Measurements from ENCODE around the gene ZNF525. TPM values are rescaled to one million over a fixed set of nuclear protein-coding genes. Genes with fewer than 3 reads are reported as not detected.

Gene ZNF525
- total and polyA plus RNA-seq, 9 of the 15 experiments (the other 6 are each of a cell fraction or from before 2014, with no cell fraction given): 1.5 to 12.0 (median 6.7) TPM

- TF ChIP-seq E2F8 (IDR thresholded peaks at IDR 0.05; ENCODE audit: low read depth, partially characterized antibody): no peak
- TF ChIP-seq PML (IDR thresholded peaks at IDR 0.05; ENCODE audit: low read length): peak; percentile 55; the same call in 1 of the 2 replicates
- no peak for TF ChIP-seq BCL6 (CRISPR knock-in tag; IDR thresholded peaks at IDR 0.05)
- TF ChIP-seq ZNF354B (CRISPR knock-in tag; IDR thresholded peaks at IDR 0.05): no peak
- peak in 1 of 2 experiments; percentile 40; a peak in 1 of 4 replicates for TF ChIP-seq SIN3A (IDR thresholded peaks at IDR 0.05; ENCODE audit: borderline replicate concordance in 2 of 2, control insufficient read depth in 1 of 2, low read depth in 2 of 2, low read length in 2 of 2)
- TF ChIP-seq RBFOX2 (IDR thresholded peaks at IDR 0.05; ENCODE audit: low read depth, low read length): peak; percentile 84
- TF ChIP-seq MBD1 (CRISPR knock-in tag; IDR thresholded peaks at IDR 0.05): no peak
- TF ChIP-seq MGA (IDR thresholded peaks at IDR 0.05): peak; percentile 4; the same call in 1 of the 2 replicates
- peak in 1 of 2 experiments; percentile 40; a peak in 2 of 4 replicates for TF ChIP-seq MAZ (CRISPR knock-in tag; conservative IDR thresholded peaks at IDR 0.05 in 1 of 2, IDR thresholded peaks at IDR 0.05 in 1 of 2)
These were observed 66.0 kb downstream of the ZNF525 start, which contains the start of gene ZNF761 (continued) for GRCh38 chr19:53431399-53432087.

All from K562 (cell line).